GM10847 (cell line): Measurements from ENCODE around the gene AP5M1.

Experiments
- POLR2A ChIP-seq: IDR thresholded peaks from 2 replicates; pipeline ENCODE4 v1.6.1; 2011; ENCODE audit not compliant: insufficient read length; ENCODE audit errors: extremely low read depth

The AP5M1 gene

GRCh38 chr14:57268161-57269069 lies at the start of gene AP5M1, which contains the start of gene EXOC5:
Gene AP5M1 (plus strand): TSS chr14:57268971. CDS start chr14:57269315, 344 bp downstream.
Gene EXOC5 (minus strand): TSS chr14:57268905. CDS start chr14:57268648, 257 bp downstream.
- TF ChIP-seq POLR2A, result peak; percentile 35

GRCh38 chr14:57221931-57222330 lies 46.8 kb upstream of the AP5M1 start:
- no peak for TF ChIP-seq POLR2A

- TF ChIP-seq POLR2A, result no peak
Measured at GRCh38 chr14:57227083-57227482, 41.7 kb upstream of the AP5M1 start.

- TF ChIP-seq POLR2A, result no peak
Measured at GRCh38 chr14:57232006-57232405, 36.8 kb upstream of the AP5M1 start.

GRCh38 chr14:57243320-57243719 lies 25.5 kb upstream of the AP5M1 start:
- TF ChIP-seq POLR2A, result no peak

GRCh38 chr14:57244106-57244505 lies 24.7 kb upstream of the AP5M1 start:
- TF ChIP-seq POLR2A, result no peak

GRCh38 chr14:57245941-57246340 lies 22.8 kb upstream of the AP5M1 start:
- no peak for TF ChIP-seq POLR2A

- no peak for TF ChIP-seq POLR2A
Measured at GRCh38 chr14:57246933-57247657, 21.7 kb upstream of the AP5M1 start.

GRCh38 chr14:57254884-57255283 lies 13.9 kb upstream of the AP5M1 start:
- TF ChIP-seq POLR2A, result no peak

- no peak for TF ChIP-seq POLR2A
Measured at GRCh38 chr14:57259672-57260071, 9.1 kb upstream of the AP5M1 start.

GRCh38 chr14:57261604-57262003 lies 7.2 kb upstream of the AP5M1 start:
- no peak for TF ChIP-seq POLR2A

GRCh38 chr14:57262117-57262516 lies 6.7 kb upstream of the AP5M1 start:
- no peak for TF ChIP-seq POLR2A

- TF ChIP-seq POLR2A, result no peak
Measured at GRCh38 chr14:57266065-57266464, 2.7 kb upstream of the AP5M1 start.

GRCh38 chr14:57273236-57273635 lies 4.5 kb downstream of the AP5M1 start:
- no peak for TF ChIP-seq POLR2A

GRCh38 chr14:57274551-57274950 lies 5.8 kb downstream of the AP5M1 start:
- TF ChIP-seq POLR2A, result no peak
